Endodermal cell (in vitro differentiated cells): ENCODE data around the gene KCNK1. TPM values are rescaled to one million over a fixed set of nuclear protein-coding genes. Genes with fewer than 3 reads are reported as not detected.

Experiments
- DNase-seq: peaks from one replicate; pipeline ENCODE4 v3.0.0-alpha.2; 2017
- H3K27ac ChIP-seq: 2 replicates; pipeline ENCODE4 v1.5.1; 2013; ENCODE audit warnings: mild to moderate bottlenecking, low read depth, low read length, moderate library complexity
- H3K27me3 ChIP-seq: 2 replicates; pipeline ENCODE4 v1.6.1; 2013; ENCODE audit warnings: mild to moderate bottlenecking, low read length, moderate library complexity; ENCODE audit not compliant: insufficient read depth, control insufficient read depth, poor library complexity, severe bottlenecking
- H3K36me3 ChIP-seq: 2 replicates; pipeline ENCODE4 v1.7.0; 2013; ENCODE audit warnings: mild to moderate bottlenecking, low read length, moderate library complexity; ENCODE audit not compliant: control insufficient read depth, insufficient read depth
- H3K4me1 ChIP-seq: one replicate; pipeline ENCODE4 v1.7.0; 2013; ENCODE audit warnings: low read length; ENCODE audit not compliant: control insufficient read depth, insufficient read depth
- H3K4me3 ChIP-seq: 2 replicates; pipeline ENCODE4 v1.5.1; 2013; ENCODE audit warnings: mild to moderate bottlenecking, low read length, moderate library complexity
- H3K9ac ChIP-seq: 2 replicates; pipeline ENCODE4 v1.6.1; 2013; ENCODE audit warnings: mild to moderate bottlenecking, low read length, moderate library complexity; ENCODE audit not compliant: poor library complexity, severe bottlenecking; ENCODE audit errors: extremely low read depth
- H3K9me3 ChIP-seq: 2 replicates; pipeline ENCODE4 v1.6.1; 2013; ENCODE audit warnings: mild to moderate bottlenecking, low read length, moderate library complexity; ENCODE audit not compliant: control insufficient read depth
- H3K27ac Mint-ChIP-seq: 2 replicates; pipeline ENCODE4 v1.8.0; 2020; ENCODE audit warnings: mixed read lengths
- H3K27me3 Mint-ChIP-seq: 2 replicates; pipeline ENCODE4 v1.8.0; 2021; ENCODE audit warnings: mild to moderate bottlenecking, mixed read lengths; ENCODE audit not compliant: insufficient read depth
- H3K36me3 Mint-ChIP-seq: 2 replicates; pipeline ENCODE4 v1.8.0; 2020; ENCODE audit warnings: low read depth, mixed read lengths
- H3K4me1 Mint-ChIP-seq: 2 replicates; pipeline ENCODE4 v1.8.0; 2020; ENCODE audit warnings: mixed read lengths
- H3K4me3 Mint-ChIP-seq: 2 replicates; pipeline ENCODE4 v1.8.0; 2020; ENCODE audit warnings: mild to moderate bottlenecking, moderate library complexity, mixed read lengths
- H3K9me3 Mint-ChIP-seq: 2 replicates; pipeline ENCODE4 v1.8.0; 2020; ENCODE audit warnings: mild to moderate bottlenecking, mixed read lengths
- WGBS, 2 experiments: methylation state at CpG; one replicate each; pipeline versions ENCODE4 v1.1.5 to v1.1.7; 2013; ENCODE audit warnings: missing lambda C conversion rate in 2 of 2, mixed read lengths in 1 of 2; ENCODE audit not compliant: insufficient coverage in 1 of 2, insufficient read length in 1 of 2; 5-methylcytosine and 5-hydroxymethylcytosine counted together
- total RNA-seq, 2 donors: library from RNA; stranded (reverse); fragmentation: NEBNext Ultra II Directional in 1 of 2; extraction: Animal tissue kit (Norgen Biotek cat#: 25700) in 1 of 2; gene quantifications; 2 replicates in 1 of 2; 3 replicates in 1 of 2; pipeline ENCODE4 v1.2.1, GENCODE V29; 2021
- TF ChIP-seq, protein P1 (sequence below): fragments of 200-600 bp; sonication (generic); conservative IDR thresholded peaks from 2 replicates; pipeline ENCODE4 v1.5.0; 2021; ENCODE audit warnings: antibody characterized with exemption, mild to moderate bottlenecking

The KCNK1 gene
- total RNA-seq, 2 donors from 2014 or later, result 50.1 to 55.7 TPM

DNA sequence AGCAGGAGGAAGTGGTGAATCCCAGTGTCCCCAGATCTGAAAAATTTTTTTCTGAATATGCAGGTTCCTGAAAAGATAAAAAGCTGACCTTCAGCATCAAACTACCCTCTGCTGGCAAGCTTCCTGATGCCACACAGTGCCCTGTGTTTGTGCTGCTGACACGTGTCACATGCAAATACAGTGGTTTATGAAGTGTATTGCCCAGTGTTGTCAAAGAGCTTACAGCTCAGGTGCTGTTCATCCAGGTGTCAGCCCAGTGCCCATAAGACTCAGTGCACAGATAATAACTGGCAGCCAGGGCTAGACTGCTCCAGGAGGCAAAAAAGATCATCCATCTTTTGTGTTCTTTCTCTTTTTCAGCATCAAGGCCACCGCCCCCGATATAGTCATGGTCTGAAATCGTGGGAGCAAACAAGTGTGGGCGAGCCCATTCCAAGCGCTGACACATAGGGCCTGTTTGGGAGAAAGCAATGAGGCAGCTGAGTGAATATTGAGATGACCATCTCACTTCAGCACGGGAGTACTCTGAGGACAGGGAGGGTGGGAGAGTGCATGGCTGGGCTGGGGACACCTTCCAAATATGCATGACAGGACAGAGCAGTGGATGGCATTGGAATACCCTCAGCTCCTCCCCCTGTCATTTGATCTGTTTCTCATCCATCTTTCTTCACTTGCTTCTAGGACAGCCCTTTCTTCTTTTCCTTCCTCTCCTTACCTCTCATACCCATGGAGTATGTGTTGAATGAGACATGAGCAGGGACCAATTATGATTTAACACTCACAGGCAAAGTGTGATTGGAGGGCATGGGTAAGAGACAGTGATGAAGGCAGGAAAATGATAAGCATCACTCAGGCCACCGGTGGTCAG lies 6.4 kb upstream of the KCNK1 start:
- H3K36me3 Mint-ChIP-seq, result no peaks in the 10 kb centered on the region
- no peaks in the 10 kb centered on the region for H3K36me3 ChIP-seq

DNA sequence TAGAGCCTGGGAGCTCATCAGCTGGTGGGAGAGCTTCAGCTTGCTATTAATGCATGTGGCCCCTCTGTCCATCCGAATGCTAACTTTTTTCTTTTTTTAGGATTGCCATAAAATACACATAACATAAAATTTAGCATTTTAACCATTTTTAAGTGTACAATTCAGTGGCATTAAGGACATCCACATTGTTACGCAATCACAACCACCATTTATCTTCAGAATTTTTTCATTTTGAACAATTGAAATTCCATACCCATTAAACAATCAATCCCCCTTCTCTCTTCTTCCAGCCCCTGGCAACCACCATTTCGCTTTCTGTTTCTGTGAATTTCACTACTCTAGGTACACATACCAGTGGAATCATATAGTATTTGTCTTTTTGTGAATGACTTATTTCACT lies 4.9 kb upstream of the KCNK1 start:
- H3K27me3 Mint-ChIP-seq, result peaks cover 32% of the 10 kb centered on the region
- H3K4me1 ChIP-seq, result peaks cover 5% of the 10 kb centered on the region
- no peaks in the 10 kb centered on the region for H3K36me3 ChIP-seq
- no peak overlapping the region for H3K9ac ChIP-seq
- no peak overlapping the region for H3K27ac ChIP-seq
- no peaks in the 10 kb centered on the region for H3K27me3 ChIP-seq
- TF ChIP-seq, protein P1, sequence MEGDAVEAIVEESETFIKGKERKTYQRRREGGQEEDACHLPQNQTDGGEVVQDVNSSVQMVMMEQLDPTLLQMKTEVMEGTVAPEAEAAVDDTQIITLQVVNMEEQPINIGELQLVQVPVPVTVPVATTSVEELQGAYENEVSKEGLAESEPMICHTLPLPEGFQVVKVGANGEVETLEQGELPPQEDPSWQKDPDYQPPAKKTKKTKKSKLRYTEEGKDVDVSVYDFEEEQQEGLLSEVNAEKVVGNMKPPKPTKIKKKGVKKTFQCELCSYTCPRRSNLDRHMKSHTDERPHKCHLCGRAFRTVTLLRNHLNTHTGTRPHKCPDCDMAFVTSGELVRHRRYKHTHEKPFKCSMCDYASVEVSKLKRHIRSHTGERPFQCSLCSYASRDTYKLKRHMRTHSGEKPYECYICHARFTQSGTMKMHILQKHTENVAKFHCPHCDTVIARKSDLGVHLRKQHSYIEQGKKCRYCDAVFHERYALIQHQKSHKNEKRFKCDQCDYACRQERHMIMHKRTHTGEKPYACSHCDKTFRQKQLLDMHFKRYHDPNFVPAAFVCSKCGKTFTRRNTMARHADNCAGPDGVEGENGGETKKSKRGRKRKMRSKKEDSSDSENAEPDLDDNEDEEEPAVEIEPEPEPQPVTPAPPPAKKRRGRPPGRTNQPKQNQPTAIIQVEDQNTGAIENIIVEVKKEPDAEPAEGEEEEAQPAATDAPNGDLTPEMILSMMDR, result no peak
- WGBS, 2 experiments, result 88 to 90% methylated on average over 2 to 3 of the region's 3 CpGs
- no peak overlapping the region for H3K4me3 ChIP-seq
- no peaks in the 10 kb centered on the region for H3K36me3 Mint-ChIP-seq
- DNase-seq, result no peak
- H3K27ac Mint-ChIP-seq, result no peak overlapping the region
- peaks cover 9% of the 10 kb centered on the region for H3K4me1 Mint-ChIP-seq
- no peak overlapping the region for H3K4me3 Mint-ChIP-seq
- H3K9me3 Mint-ChIP-seq, result no peaks in the 10 kb centered on the region
- H3K9me3 ChIP-seq, result no peaks in the 10 kb centered on the region

More for the DNA sequence above, 6.4 kb upstream of the KCNK1 start:
- peaks cover 5% of the 10 kb centered on the region for H3K4me1 Mint-ChIP-seq
- no peak overlapping the region for H3K27ac Mint-ChIP-seq
- peaks cover 32% of the 10 kb centered on the region for H3K27me3 Mint-ChIP-seq
- WGBS, 2 experiments, result 75 to 76% methylated on average over 7 to 8 of the region's 8 CpGs
- H3K4me3 ChIP-seq, result no peak overlapping the region
- H3K9me3 Mint-ChIP-seq, result no peaks in the 10 kb centered on the region
- H3K4me3 Mint-ChIP-seq, result no peak overlapping the region
- TF ChIP-seq, protein P1, result no peak
- H3K4me1 ChIP-seq, result peaks cover 2% of the 10 kb centered on the region
- H3K9ac ChIP-seq, result no peak overlapping the region
- DNase-seq, result no peak
- no peaks in the 10 kb centered on the region for H3K27me3 ChIP-seq
- H3K9me3 ChIP-seq, result no peaks in the 10 kb centered on the region
- H3K27ac ChIP-seq, result no peak overlapping the region

DNA sequence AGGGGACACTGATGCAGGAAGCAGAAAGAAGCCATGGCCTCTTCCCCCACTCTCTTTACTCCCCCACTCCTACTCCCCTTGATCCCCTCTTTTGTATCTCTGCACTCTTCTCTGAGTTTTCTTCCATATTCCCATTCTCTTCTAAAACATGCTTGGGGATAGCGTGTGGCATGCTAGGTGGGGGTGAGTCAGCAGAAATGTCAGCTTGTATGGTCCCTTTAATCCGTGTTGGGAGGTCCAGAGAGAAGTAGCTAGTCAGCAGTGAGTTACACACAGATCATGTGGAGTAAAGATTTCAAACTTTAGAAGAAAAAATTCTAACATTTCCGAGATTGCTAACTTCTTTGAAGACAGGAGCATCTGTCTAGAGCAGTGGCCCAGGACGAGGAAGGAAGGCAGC lies 4.0 kb upstream of the KCNK1 start:
- Mint-ChIP-seq H3K4me1 (peaks cover 9% of the 10 kb centered on the region), H3K27ac (no peak overlapping the region), H3K4me3 (no peak overlapping the region), H3K36me3 (no peaks in the 10 kb centered on the region), H3K27me3 (peaks cover 32% of the 10 kb centered on the region), H3K9me3 (no peaks in the 10 kb centered on the region)
- 86 to 95% methylated on average over 2 to 4 of the region's 4 CpGs for WGBS, 2 experiments
- Histone ChIP-seq H3K27me3 (no peaks in the 10 kb centered on the region), H3K36me3 (no peaks in the 10 kb centered on the region), H3K4me3 (no peak overlapping the region), H3K9ac (no peak overlapping the region), H3K4me1 (peaks cover 4% of the 10 kb centered on the region), H3K9me3 (no peaks in the 10 kb centered on the region), H3K27ac (no peak overlapping the region)
- TF ChIP-seq, protein P1, result no peak
- DNase-seq, result no peak
